ENCODE results near the gene CORO6.
A peak's percentile ranks its signal among the peaks of the same experiment; 100 is the strongest.

The CORO6 gene

DNA sequence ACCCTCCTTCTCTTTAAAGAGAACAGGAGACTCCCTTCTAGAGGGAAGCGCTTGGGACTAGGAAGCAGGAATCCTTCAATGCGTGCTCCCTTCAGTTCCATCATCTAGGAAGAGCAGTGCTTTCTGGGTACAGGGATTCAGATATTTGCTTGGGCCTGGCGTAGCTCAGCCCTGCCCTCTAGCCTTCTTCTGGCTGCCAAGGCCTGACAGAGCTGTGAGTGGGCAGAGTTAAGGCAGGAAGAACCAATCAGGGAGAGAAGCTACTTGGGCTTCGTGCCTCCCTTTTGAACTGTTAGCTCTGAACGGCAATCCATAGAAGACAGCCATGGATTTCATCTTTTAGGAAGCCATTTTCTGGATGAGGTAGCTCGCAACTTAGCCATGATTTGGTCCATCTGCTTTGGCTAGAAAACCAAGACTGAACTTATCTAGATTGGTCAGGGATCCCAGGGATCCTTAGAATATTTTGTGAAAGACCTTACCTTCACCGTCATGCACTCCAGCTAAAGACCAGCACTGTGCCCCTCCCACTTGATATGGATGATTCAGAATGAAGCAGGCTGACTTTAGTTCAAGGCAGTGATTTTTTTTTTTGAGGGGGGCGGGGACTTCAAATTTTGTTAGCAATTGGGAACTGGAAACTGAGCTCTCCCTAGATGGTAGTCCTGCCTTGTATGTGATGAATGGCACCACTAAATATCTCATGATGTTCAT is 2.5 kb upstream of the CORO6 start:
- H3K4me3 ChIP-seq (ENCODE audit: low read depth, low read length): no peak overlapping the region
- no peak for DNase-seq (ENCODE audit: low read depth)
- TF ChIP-seq, protein P1, sequence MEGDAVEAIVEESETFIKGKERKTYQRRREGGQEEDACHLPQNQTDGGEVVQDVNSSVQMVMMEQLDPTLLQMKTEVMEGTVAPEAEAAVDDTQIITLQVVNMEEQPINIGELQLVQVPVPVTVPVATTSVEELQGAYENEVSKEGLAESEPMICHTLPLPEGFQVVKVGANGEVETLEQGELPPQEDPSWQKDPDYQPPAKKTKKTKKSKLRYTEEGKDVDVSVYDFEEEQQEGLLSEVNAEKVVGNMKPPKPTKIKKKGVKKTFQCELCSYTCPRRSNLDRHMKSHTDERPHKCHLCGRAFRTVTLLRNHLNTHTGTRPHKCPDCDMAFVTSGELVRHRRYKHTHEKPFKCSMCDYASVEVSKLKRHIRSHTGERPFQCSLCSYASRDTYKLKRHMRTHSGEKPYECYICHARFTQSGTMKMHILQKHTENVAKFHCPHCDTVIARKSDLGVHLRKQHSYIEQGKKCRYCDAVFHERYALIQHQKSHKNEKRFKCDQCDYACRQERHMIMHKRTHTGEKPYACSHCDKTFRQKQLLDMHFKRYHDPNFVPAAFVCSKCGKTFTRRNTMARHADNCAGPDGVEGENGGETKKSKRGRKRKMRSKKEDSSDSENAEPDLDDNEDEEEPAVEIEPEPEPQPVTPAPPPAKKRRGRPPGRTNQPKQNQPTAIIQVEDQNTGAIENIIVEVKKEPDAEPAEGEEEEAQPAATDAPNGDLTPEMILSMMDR (IDR thresholded peaks at IDR 0.05; ENCODE audit: insufficient read depth, low read depth, low read length, missing control alignments): no peak

DNA sequence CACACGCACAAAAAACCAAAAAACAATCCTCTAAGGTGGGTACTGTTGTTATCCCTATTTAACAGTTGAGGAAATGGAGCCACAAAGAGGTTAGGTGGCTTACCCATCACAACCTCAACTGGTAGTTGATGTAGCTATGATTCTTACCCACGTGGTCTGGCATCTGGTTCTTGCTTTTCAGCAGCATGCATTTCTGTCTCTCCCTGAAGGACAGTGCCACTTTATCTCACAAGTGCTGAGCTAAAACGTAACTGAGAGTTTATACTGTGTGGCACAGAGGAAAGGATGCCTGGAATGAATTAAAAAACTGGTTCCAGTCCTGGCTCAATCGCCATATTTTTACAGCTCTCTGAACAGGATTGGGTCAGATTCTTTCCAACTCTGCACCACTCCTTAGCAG is 1.9 kb upstream of the CORO6 start:
- TF ChIP-seq, protein P1 (IDR thresholded peaks at IDR 0.05; ENCODE audit: insufficient read depth, low read depth, low read length, missing control alignments): no peak
- H3K4me3 ChIP-seq (ENCODE audit: low read depth, low read length): no peak overlapping the region
- DNase-seq (ENCODE audit: low read depth): no peak

GRCh38 chr17:29623283-29623647 is 553 bp upstream of the CORO6 start:
- TF ChIP-seq, protein P1 (IDR thresholded peaks at IDR 0.05; ENCODE audit: insufficient read depth, low read depth, low read length, missing control alignments): no peak
- H3K4me3 ChIP-seq (ENCODE audit: low read depth, low read length): peak overlapping the region; percentile 64
- DNase-seq (ENCODE audit: low read depth): no peak

DNA sequence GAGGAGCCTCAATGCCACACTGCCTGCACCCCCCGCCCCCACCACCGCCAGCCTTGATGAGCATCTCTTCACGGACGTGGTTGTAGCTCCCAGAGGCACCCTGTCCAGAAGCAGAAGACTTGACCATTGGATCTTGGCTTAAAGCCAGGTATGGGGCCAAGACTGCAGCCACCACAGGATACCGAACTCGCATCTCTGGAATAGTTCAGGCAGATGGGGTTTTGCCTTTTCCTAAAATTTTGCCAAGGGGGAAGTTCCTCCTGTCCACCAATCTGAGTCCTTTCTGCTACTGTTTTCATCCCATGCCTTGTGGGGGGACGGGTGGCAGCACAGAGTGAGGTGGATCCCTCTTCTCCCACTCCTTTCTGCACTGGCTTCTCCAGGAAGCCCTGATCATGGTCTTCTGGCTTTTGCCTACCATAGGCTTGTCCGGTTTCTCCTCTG is 939 bp downstream of the CORO6 start:
- no peak overlapping the region for H3K4me3 ChIP-seq (ENCODE audit: low read depth, low read length)
- no peak for DNase-seq (ENCODE audit: low read depth)
- TF ChIP-seq, protein P1 (IDR thresholded peaks at IDR 0.05; ENCODE audit: insufficient read depth, low read depth, low read length, missing control alignments): no peak

DNA sequence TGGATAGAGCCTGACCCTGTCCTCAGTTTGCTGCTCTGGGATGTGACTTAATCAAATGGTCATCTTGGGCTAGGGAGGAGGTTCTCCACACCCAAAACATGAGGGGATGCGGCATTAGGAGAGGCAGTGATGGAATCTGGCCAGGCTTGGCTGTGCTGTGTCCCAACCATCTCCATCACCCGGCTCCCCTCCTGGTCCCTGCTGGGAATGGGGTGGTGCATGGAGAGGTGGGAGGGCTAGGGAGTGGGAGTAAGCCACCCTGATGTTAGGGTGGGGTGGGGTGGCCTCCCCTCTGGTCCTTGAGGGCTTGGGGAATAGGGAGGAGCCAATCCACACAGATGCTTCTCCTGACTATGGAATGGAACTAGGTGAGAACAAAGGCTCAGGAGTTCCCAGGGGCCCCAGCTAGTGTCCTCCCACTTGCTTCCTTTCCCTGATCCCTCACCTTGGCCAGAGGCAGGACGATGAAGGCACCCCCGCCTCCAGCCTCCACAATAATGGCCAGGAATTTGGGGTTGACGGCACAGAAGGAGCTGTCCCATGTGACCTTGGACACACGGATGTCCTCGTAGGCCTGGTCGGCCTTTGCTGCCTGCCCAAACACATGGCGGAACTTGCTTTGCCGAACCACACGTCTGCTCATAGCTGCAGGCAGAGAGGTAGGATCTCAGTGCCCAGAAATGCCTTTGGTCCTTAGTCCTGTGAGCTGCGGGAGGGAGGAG is 1.8 kb downstream of the CORO6 start:
- no peak for DNase-seq (ENCODE audit: low read depth)
- no peak overlapping the region for H3K4me3 ChIP-seq (ENCODE audit: low read depth, low read length)

DNA sequence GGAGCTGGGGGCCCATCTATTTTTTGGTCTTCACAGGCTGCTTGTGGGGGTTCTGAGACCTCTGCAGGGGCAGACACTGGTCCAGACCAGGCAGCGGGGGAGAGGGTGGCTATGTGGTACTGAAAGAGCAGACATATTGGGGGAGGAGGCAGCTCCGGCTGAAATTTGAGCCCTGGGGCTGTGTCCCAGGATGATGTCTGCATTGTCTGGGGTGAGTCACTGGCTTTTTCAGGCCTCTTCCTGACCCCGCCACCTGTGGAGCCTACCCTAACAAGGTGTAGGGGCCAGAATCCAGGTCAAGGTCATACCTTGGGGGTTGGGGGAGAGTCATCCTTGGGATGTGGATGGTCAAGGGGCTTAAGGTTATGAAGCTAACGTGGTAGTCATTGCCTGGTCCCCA is 2.4 kb downstream of the CORO6 start:
- no peak overlapping the region for H3K4me3 ChIP-seq (ENCODE audit: low read depth, low read length)
- TF ChIP-seq, protein P1 (IDR thresholded peaks at IDR 0.05; ENCODE audit: insufficient read depth, low read depth, low read length, missing control alignments): no peak
- no peak for DNase-seq (ENCODE audit: low read depth)

More for the DNA sequence above, 1.8 kb downstream of the CORO6 start:
- TF ChIP-seq, protein P1 (IDR thresholded peaks at IDR 0.05; ENCODE audit: insufficient read depth, low read depth, low read length, missing control alignments): no peak
